NCI-H524 treated with DMSO at 0.1 percent for 48 hours (cell line): ENCODE results near the gene ZNF8.
"Not testable (repeated sequence)": the region's sequence is repeated elsewhere in the genome, so short reads cannot be mapped to it uniquely, and the experiment has no call there.

Experiments
- DNase-seq: peaks from one replicate; lab custom pipeline; 2025; lab: John Stamatoyannopoulos, UW

Gene ZNF8

GRCh38 chr19:58278541-58279041 is at the start of gene ZNF8:
ZNF8 (plus strand) TSS chr19:58278955; CDS start chr19:58279082, 127 bp downstream.
- peak; percentile 92 for DNase-seq

- no peak for DNase-seq
Observed at GRCh38 chr19:58229255-58229639, 49.5 kb upstream of the ZNF8 start.

- DNase-seq = no peak
Observed at GRCh38 chr19:58237324-58237723, 41.4 kb upstream of the ZNF8 start.

- no peak for DNase-seq
Observed at GRCh38 chr19:58243351-58243750, 35.4 kb upstream of the ZNF8 start.

- DNase-seq = no peak
Observed at GRCh38 chr19:58248886-58249285, 29.9 kb upstream of the ZNF8 start.

- no peak for DNase-seq
Observed at GRCh38 chr19:58252102-58252685, 26.6 kb upstream of the ZNF8 start.

- DNase-seq = not testable (repeated sequence)
Observed at GRCh38 chr19:58258259-58258658, 20.5 kb upstream of the ZNF8 start.

- no peak for DNase-seq
Observed at GRCh38 chr19:58261600-58261967, 17.2 kb upstream of the ZNF8 start.

- DNase-seq = no peak
Observed at GRCh38 chr19:58261968-58262921, 16.5 kb upstream of the ZNF8 start.

GRCh38 chr19:58262922-58263296 is 15.8 kb upstream of the ZNF8 start:
- no peak for DNase-seq

- no peak for DNase-seq
Observed at GRCh38 chr19:58265100-58265499, 13.7 kb upstream of the ZNF8 start.

- no peak for DNase-seq
Observed at GRCh38 chr19:58268344-58268743, 10.4 kb upstream of the ZNF8 start.

- DNase-seq = no peak
Observed at GRCh38 chr19:58274771-58275201, 4.0 kb upstream of the ZNF8 start.

- no peak for DNase-seq
Observed at GRCh38 chr19:58275564-58275963, 3.2 kb upstream of the ZNF8 start.

- DNase-seq = no peak
Observed at GRCh38 chr19:58277197-58277596, 1.6 kb upstream of the ZNF8 start.

GRCh38 chr19:58277748-58278540 is 811 bp upstream of the ZNF8 start:
- DNase-seq = no peak

GRCh38 chr19:58279042-58279924 is 528 bp downstream of the ZNF8 start:
- DNase-seq = no peak

GRCh38 chr19:58279925-58280316 is 1.2 kb downstream of the ZNF8 start:
- DNase-seq = no peak

- DNase-seq = no peak
Observed at GRCh38 chr19:58284199-58284598, 5.4 kb downstream of the ZNF8 start.

- DNase-seq = no peak
Observed at GRCh38 chr19:58291943-58292342, 13.2 kb downstream of the ZNF8 start.

GRCh38 chr19:58294743-58295374 is 16.1 kb downstream of the ZNF8 start:
- no peak for DNase-seq
